GM23338 (cell line): ENCODE data around the gene C9orf85.
A peak's percentile ranks its signal among the peaks of the same experiment; 100 is the strongest.

Experiments
- CREB1 ChIP-seq: fragments of 250-450 bp; sonication (Bioruptor Pico); IDR thresholded peaks from 2 replicates; pipeline ENCODE4 v1.5.0; 2020; ENCODE audit warnings: low read depth, mild to moderate bottlenecking, moderate library complexity
- CTCF ChIP-seq, 2 experiments: fragments of 200-600 bp in 1 of 2; sonication (generic) in 1 of 2; conservative IDR thresholded peaks; 2 replicates each; pipeline versions ENCODE4 v1.5.1 to v1.6.1; 2016 to 2017; ENCODE audit warnings: antibody characterized with exemption in 2 of 2, low read depth in 2 of 2, mild to moderate bottlenecking in 2 of 2, moderate library complexity in 1 of 2
- ETS1 ChIP-seq: IDR thresholded peaks from 2 replicates; pipeline ENCODE4 v1.6.1; 2016; ENCODE audit warnings: antibody characterized with exemption
- EZH2 ChIP-seq: fragments of 200-600 bp; sonication (generic); IDR thresholded peaks from one replicate; pipeline ENCODE4 v1.8.0; 2017; ENCODE audit warnings: antibody characterized with exemption, mild to moderate bottlenecking, low read depth; ENCODE audit not compliant: unreplicated experiment
- EZH2phosphoT487 ChIP-seq: fragments of 200-600 bp; sonication (generic); IDR thresholded peaks from one replicate; pipeline ENCODE4 v1.8.1; 2018; ENCODE audit warnings: antibody characterized with exemption; ENCODE audit not compliant: unreplicated experiment
- JUNB ChIP-seq: IDR thresholded peaks from one replicate; pipeline ENCODE4 v1.6.1; 2016; ENCODE audit warnings: antibody characterized with exemption; ENCODE audit not compliant: unreplicated experiment
- POLR2AphosphoS5 ChIP-seq: IDR thresholded peaks from 2 replicates; pipeline ENCODE4 v1.6.1; 2016; ENCODE audit warnings: antibody characterized with exemption, low read depth
- REST ChIP-seq: IDR thresholded peaks from one replicate; pipeline ENCODE4 v1.6.1; 2018; ENCODE audit warnings: antibody characterized with exemption; ENCODE audit not compliant: unreplicated experiment
- ZNF331 ChIP-seq: fragments of 250-450 bp; sonication (Bioruptor Pico); IDR thresholded peaks from 2 replicates; pipeline ENCODE4 v1.5.0; 2020; ENCODE audit warnings: low read depth, mild to moderate bottlenecking, moderate library complexity
- ZNF462 ChIP-seq: fragments of 250-450 bp; sonication (Bioruptor Pico); IDR thresholded peaks from 2 replicates; pipeline ENCODE4 v1.5.0; 2020; ENCODE audit warnings: mild to moderate bottlenecking, moderate library complexity

- TF ChIP-seq CTCF (conservative IDR thresholded peaks at IDR 0.05; ENCODE audit: low read depth in 2 of 2) (no peak; a peak in 1 of 4 replicates), POLR2AphosphoS5 (no peak), ZNF462 (CRISPR knock-in tag) (no peak), REST (no peak), EZH2 (no peak), JUNB (no peak), ETS1 (no peak), EZH2phosphoT487 (no peak), ZNF331 (CRISPR knock-in tag) (no peak), CREB1 (CRISPR knock-in tag) (0 out of 2 replicates have a peak, but pooled peaks have one; percentile 14)
Observed at GRCh38 chr9:71909887-71910649, 1.4 kb upstream of the C9orf85 start.
